C4-2B (cell line): ENCODE results near the gene TTBK2.
A peak's percentile ranks its signal among the peaks of the same experiment; 100 is the strongest.

Source experiments
- H3K27ac ChIP-seq: fragments of 450-650 bp; 2 replicates; pipeline ENCODE4 v1.5.1; 2017
- CTCF ChIP-seq: fragments of 450-650 bp; conservative IDR thresholded peaks from 2 replicates; pipeline ENCODE4 v1.5.1; 2017; ENCODE audit warnings: mild to moderate bottlenecking
- ZFX ChIP-seq: fragments of 450-650 bp; IDR thresholded peaks from 2 replicates; pipeline ENCODE4 v1.6.1; 2017

TTBK2 gene

DNA sequence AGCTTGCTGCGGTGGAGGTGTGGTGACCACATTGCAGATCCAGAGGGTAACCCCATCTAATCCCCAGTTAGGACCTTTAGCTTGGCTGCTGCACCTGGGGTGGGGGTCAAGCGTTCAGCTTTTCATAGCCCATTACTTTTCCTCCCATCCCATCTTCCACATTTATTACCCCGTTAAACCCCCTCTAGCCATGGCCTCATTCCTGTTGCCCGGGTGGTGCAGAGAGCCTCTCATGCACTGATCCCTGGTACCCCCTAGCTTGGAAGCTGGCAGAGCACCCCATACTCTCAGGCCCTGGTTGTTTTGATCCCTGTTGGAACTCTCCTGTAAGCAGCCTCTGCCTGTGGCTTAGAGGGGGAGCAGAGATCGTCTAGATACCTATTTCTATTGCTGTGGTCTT, 204.5 kb downstream of the TTBK2 start:
- no peak for TF ChIP-seq CTCF
- no peak for TF ChIP-seq ZFX
- H3K27ac ChIP-seq, result no peak overlapping the region

- TF ChIP-seq CTCF (no peak), ZFX (no peak)
- H3K27ac ChIP-seq, result no peak overlapping the region
These were observed 208.0 kb downstream of the TTBK2 start for GRCh38 chr15:42712584-42712983.

GRCh38 chr15:42711746-42712145, 208.8 kb downstream of the TTBK2 start:
- TF ChIP-seq CTCF (no peak), ZFX (no peak)
- no peak overlapping the region for H3K27ac ChIP-seq

DNA sequence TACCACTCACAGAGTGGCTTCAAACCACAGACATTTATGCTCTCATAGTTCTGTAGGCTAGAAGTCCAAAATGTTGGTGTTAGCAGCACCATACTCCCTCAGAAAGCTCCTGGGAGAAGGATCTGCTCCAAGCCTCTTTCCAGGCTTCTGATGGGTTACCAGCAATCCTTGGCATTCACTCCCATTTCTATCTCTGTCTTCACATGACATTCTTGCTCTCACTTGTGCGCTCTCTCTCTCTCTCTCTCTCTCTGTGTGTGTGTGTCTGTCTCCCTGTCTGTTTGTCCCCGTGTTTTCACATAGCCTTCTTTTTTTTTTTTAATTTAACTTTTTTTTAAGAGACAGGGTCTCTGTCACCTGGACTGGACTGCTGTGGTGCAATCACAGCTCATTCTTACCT, 209.9 kb downstream of the TTBK2 start:
- TF ChIP-seq ZFX, result no peak
- no peak for TF ChIP-seq CTCF
- H3K27ac ChIP-seq, result no peak overlapping the region

DNA sequence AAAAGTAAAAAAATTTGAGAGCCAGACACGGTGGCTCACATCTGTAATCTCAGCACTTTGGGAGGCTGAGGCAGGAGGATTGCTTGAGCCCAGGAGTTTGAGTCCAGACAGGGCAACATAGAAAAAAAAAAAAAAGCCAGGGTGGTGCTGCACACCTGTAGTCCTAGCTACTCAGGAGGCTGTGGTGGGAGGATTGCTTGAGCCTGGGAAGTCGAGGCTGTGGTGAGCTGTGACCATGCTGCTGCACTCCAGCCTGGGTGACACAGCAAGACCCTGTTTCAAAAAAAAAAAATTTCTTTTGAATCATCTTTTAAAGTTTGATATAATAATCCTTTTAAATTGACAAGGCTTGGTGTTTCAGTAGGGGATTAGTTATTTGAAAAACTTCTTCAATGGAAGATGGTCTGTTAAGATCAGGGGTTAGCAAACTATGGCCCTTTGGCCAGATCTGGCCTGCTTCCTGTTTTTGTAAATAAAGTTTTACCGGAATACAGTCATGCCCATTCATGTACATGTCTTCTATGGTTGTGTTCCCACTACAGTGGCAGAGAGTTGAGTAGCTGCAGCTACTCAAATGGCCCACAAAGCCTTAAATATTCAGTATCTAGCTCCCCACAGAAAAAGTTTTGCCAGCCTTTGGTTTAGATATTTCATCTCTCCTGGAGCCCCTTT, 212.6 kb downstream of the TTBK2 start:
- TF ChIP-seq CTCF, result no peak
- no peak for TF ChIP-seq ZFX
- peak overlapping the region; percentile 87 for H3K27ac ChIP-seq

- no peak for TF ChIP-seq CTCF
- TF ChIP-seq ZFX, result no peak
- peak overlapping the region; percentile 87 for H3K27ac ChIP-seq
These were observed 213.5 kb downstream of the TTBK2 start for GRCh38 chr15:42707068-42707467.

GRCh38 chr15:42705336-42705735, 215.2 kb downstream of the TTBK2 start:
- TF ChIP-seq CTCF, result no peak
- TF ChIP-seq ZFX, result no peak
- H3K27ac ChIP-seq, result no peak overlapping the region; the same call in 1 of the 2 replicates
